GM12892 (cell line): ENCODE data around the gene MAP3K7.

Experiments used
- POLR2A ChIP-seq: IDR thresholded peaks from 2 replicates; pipeline ENCODE4 v1.6.1; 2011; ENCODE audit warnings: low read depth, low read length, control low read depth
- POLR2AphosphoS5 ChIP-seq: IDR thresholded peaks from 2 replicates; pipeline ENCODE4 v1.6.1; 2011; ENCODE audit warnings: low read depth, low read length, control low read depth

DNA sequence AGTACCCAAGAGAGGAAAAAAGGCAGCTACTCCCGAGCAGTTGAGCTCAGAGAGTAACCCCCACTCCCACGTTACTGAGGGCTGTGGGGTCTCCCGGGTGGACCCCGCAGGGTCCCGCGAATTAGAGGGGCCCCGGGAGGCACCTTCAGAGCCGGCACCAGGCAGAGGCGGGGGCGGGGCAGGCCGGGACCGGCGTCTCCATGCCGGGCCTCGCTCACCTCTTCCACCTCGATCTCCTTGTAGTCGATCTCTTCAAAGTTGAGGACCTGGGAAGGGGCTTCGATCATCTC lies 381 bp downstream of the MAP3K7 start:
- no peak for TF ChIP-seq POLR2A
- no peak for TF ChIP-seq POLR2AphosphoS5
